MM.1S (cell line): Measurements from ENCODE around the gene APOA1.

Experiments
- DNase-seq: peaks from one replicate; pipeline ENCODE4 v3.0.0-alpha.2; 2015
- H2AFZ ChIP-seq: fragments of 300-600 bp; sonication (generic); 2 replicates; pipeline ENCODE4 v1.6.0; 2016; ENCODE audit warnings: antibody characterized with exemption, low read length
- H3F3A ChIP-seq: fragments of 300-600 bp; sonication (generic); 2 replicates; pipeline ENCODE4 v1.6.1; 2016; ENCODE audit warnings: mild to moderate bottlenecking, antibody characterized with exemption, low read length, moderate library complexity, mixed read lengths; ENCODE audit not compliant: insufficient read depth
- H3K27ac ChIP-seq: fragments of 300-600 bp; sonication (generic); 2 replicates; pipeline ENCODE4 v1.5.1; 2016; ENCODE audit warnings: mild to moderate bottlenecking, low read length
- H3K27me3 ChIP-seq: fragments of 300-600 bp; sonication (generic); replicated peaks from 2 replicates; pipeline ENCODE4 v1.6.0; 2016; ENCODE audit warnings: low read length; ENCODE audit not compliant: insufficient read depth
- H3K36me3 ChIP-seq: fragments of 300-600 bp; sonication (generic); replicated peaks from 2 replicates; pipeline ENCODE4 v1.6.1; 2016; ENCODE audit warnings: mild to moderate bottlenecking, low read length, mixed read lengths; ENCODE audit not compliant: insufficient read depth
- H3K4me1 ChIP-seq: fragments of 300-600 bp; sonication (generic); 2 replicates; pipeline ENCODE4 v1.6.1; 2016; ENCODE audit warnings: low read length, mixed read lengths
- H3K4me2 ChIP-seq: fragments of 300-600 bp; sonication (generic); 2 replicates; pipeline ENCODE4 v1.6.0; 2016; ENCODE audit warnings: low read depth, low read length
- H3K4me3 ChIP-seq: fragments of 300-600 bp; sonication (generic); 2 replicates; pipeline ENCODE4 v1.5.1; 2016; ENCODE audit warnings: low read length, mixed read lengths
- H3K79me2 ChIP-seq: fragments of 300-600 bp; sonication (generic); 2 replicates; pipeline ENCODE4 v1.6.1; 2016; ENCODE audit warnings: mixed run types, low read length, mixed read lengths
- H3K9ac ChIP-seq: fragments of 300-600 bp; sonication (generic); 2 replicates; pipeline ENCODE4 v1.6.1; 2016; ENCODE audit warnings: low read length, mixed read lengths
- H3K9me2 ChIP-seq: fragments of 300-600 bp; sonication (generic); replicated peaks from 2 replicates; pipeline ENCODE4 v1.6.1; 2016; ENCODE audit warnings: mild to moderate bottlenecking, low read length, mixed read lengths; ENCODE audit not compliant: insufficient read depth
- H3K9me3 ChIP-seq: fragments of 300-600 bp; sonication (generic); replicated peaks from 2 replicates; pipeline ENCODE4 v1.6.1; 2016; ENCODE audit warnings: mild to moderate bottlenecking, low read length, mixed read lengths; ENCODE audit not compliant: insufficient read depth
- H4K20me1 ChIP-seq: fragments of 300-600 bp; sonication (generic); 2 replicates; pipeline ENCODE4 v1.6.1; 2016; ENCODE audit warnings: mild to moderate bottlenecking, low read length, moderate library complexity, mixed read lengths; ENCODE audit not compliant: insufficient read depth
- EZH2 ChIP-seq: fragments of 300-600 bp; sonication (generic); optimal IDR thresholded peaks from 2 replicates; pipeline ENCODE3; 2017; ENCODE audit warnings: low read depth, mild to moderate bottlenecking, antibody characterized with exemption, low read length, mixed read lengths
- EZH2phosphoT487 ChIP-seq: fragments of 300-600 bp; sonication (generic); IDR thresholded peaks from 2 replicates; pipeline ENCODE4 v1.6.1; 2018; ENCODE audit warnings: antibody characterized with exemption, low read length
- TF ChIP-seq, protein P1 (sequence below): fragments of 300-600 bp; sonication (generic); IDR thresholded peaks from 2 replicates; pipeline ENCODE4 v1.5.1; 2016; ENCODE audit warnings: antibody characterized with exemption, low read length, mixed read lengths

The APOA1 gene

DNA sequence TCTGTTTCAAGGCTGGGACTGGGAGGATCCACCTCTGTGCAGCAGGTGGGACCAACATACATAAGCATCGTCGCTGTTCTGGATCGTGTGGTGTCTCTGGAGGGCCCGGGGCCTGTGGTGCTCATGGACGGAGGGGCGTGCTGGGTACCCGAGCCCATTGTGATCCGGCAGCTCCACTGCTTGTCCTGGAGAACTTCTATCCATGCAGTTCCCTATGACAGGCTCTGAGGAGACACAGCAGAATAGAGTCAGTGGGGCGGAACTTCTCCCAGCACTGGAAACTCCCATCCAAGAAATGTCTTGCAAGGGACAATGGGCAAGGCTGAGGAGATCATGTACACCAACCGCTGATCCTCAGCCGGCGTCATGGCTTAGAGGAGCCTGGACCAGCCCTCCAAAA lies 11.6 kb upstream of the APOA1 start:
- Histone ChIP-seq H3K9me2 (no peaks in the 10 kb centered on the region), H3K36me3 (no peaks in the 10 kb centered on the region; the same call in none of the 2 replicates), H3K27me3 (no peaks in the 10 kb centered on the region), H3K27ac (no peak overlapping the region), H3K4me3 (no peak overlapping the region), H4K20me1 (no peaks in the 10 kb centered on the region), H3K9me3 (no peaks in the 10 kb centered on the region), H3K79me2 (peaks cover 6% of the 10 kb centered on the region), H3K4me1 (peaks cover 30% of the 10 kb centered on the region), H2AFZ (no peak overlapping the region), H3K9ac (no peak overlapping the region), H3K4me2 (no peak overlapping the region), H3F3A (peaks cover 11% of the 10 kb centered on the region)
- TF ChIP-seq EZH2 (no peak), EZH2phosphoT487 (no peak)
- TF ChIP-seq, protein P1, sequence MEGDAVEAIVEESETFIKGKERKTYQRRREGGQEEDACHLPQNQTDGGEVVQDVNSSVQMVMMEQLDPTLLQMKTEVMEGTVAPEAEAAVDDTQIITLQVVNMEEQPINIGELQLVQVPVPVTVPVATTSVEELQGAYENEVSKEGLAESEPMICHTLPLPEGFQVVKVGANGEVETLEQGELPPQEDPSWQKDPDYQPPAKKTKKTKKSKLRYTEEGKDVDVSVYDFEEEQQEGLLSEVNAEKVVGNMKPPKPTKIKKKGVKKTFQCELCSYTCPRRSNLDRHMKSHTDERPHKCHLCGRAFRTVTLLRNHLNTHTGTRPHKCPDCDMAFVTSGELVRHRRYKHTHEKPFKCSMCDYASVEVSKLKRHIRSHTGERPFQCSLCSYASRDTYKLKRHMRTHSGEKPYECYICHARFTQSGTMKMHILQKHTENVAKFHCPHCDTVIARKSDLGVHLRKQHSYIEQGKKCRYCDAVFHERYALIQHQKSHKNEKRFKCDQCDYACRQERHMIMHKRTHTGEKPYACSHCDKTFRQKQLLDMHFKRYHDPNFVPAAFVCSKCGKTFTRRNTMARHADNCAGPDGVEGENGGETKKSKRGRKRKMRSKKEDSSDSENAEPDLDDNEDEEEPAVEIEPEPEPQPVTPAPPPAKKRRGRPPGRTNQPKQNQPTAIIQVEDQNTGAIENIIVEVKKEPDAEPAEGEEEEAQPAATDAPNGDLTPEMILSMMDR, result no peak
- no peak for DNase-seq

DNA sequence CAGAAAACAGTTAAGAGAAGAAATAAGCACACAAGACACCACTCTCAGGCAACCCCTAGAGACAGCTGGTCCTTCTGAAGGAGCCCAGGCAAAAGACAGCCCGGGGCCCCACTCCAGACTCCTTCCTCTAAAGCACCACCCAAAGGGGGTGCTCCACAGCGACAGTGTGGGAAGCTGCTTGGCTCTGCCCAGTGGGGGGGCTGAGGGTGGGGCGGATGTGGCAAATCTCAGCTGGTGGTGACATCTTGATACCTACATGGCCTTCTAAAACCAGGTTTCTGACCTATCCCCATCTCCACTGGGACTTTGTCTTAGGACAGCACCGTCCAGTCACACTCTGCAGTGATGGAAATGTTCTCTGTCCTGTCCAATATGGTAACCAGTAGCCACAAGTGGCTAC lies 10.2 kb upstream of the APOA1 start:
- no peaks in the 10 kb centered on the region for H3K9me2 ChIP-seq
- DNase-seq, result no peak
- no peaks in the 10 kb centered on the region for H3F3A ChIP-seq
- H3K27ac ChIP-seq, result no peak overlapping the region
- H3K4me2 ChIP-seq, result no peak overlapping the region
- no peak overlapping the region for H3K9ac ChIP-seq
- H2AFZ ChIP-seq, result no peak overlapping the region
- H3K27me3 ChIP-seq, result no peaks in the 10 kb centered on the region
- H3K4me1 ChIP-seq, result peaks cover 17% of the 10 kb centered on the region
- no peaks in the 10 kb centered on the region for H3K9me3 ChIP-seq
- TF ChIP-seq EZH2 (no peak), EZH2phosphoT487 (no peak)
- TF ChIP-seq, protein P1, result no peak
- no peaks in the 10 kb centered on the region for H4K20me1 ChIP-seq
- no peaks in the 10 kb centered on the region; the same call in none of the 2 replicates for H3K36me3 ChIP-seq
- peaks cover 6% of the 10 kb centered on the region for H3K79me2 ChIP-seq
- H3K4me3 ChIP-seq, result no peak overlapping the region

GRCh38 chr11:116844722-116845121 lies 7.3 kb upstream of the APOA1 start:
- no peak for TF ChIP-seq EZH2phosphoT487
- TF ChIP-seq, protein P1, result no peak
- TF ChIP-seq EZH2, result no peak
- Histone ChIP-seq H3K27ac (no peak overlapping the region), H4K20me1 (no peaks in the 10 kb centered on the region), H3K27me3 (no peaks in the 10 kb centered on the region), H3K79me2 (no peaks in the 10 kb centered on the region), H3K9ac (no peak overlapping the region), H3K4me1 (0 out of 2 replicates have a peak, but pooled peaks cover 3% of the 10 kb centered on the region), H3K9me3 (no peaks in the 10 kb centered on the region), H3F3A (no peaks in the 10 kb centered on the region), H3K36me3 (no peaks in the 10 kb centered on the region; the same call in none of the 2 replicates), H2AFZ (no peak overlapping the region), H3K9me2 (no peaks in the 10 kb centered on the region), H3K4me2 (no peak overlapping the region), H3K4me3 (no peak overlapping the region)
- no peak for DNase-seq
